Activated gamma-delta T cell treated with anti-CD3 and anti-CD28 coated beads, Interleukin-2, amount 50 U/mL, for 16 hours (primary cell): ENCODE data around the gene CRYAB.

ENCODE experiments used
- DNase-seq: peaks from one replicate; pipeline ENCODE4 v3.0.0-alpha.2; 2020; ENCODE audit warnings: low read depth

The CRYAB gene, protein sequence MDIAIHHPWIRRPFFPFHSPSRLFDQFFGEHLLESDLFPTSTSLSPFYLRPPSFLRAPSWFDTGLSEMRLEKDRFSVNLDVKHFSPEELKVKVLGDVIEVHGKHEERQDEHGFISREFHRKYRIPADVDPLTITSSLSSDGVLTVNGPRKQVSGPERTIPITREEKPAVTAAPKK

DNA sequence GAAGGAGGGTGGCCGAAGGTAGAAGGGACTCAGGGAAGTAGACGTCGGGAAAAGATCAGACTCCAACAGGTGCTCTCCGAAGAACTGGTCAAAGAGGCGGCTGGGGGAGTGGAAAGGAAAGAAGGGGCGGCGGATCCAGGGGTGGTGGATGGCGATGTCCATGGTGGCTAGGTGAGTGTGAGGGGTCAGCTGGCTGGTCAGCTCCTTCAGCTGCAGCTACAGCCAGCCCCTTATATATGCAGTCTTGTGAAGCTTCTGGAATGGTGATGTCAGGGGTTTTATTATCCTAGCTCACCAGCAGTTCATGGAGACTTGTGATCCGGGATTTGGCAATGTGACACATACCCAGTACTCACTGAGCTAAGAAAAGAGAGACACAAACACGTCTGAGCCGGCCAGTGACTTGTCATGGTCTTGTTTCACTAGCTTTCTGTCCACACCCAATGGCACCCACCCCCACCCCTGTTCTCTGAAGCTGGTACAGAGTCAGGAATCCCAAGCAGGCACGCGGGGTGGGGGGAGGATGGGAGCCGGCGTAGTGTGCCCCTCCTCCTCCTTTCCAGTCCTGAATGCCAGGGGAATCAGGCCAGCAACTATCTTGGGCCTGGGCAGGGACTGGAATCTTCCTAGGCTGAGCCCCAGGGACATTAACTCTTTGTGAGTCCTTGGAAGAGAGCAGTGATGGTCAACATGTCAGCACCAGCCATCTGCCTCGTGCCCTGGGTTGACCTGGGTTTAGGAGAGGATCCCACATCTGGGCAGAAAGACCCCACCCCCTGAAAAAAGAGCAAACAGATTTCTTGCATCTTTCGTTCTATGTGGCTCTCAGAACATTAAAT, at the start of gene CRYAB:
Gene CRYAB, minus strand, starts transcription at position 208 of the 839 bp plus-strand sequence. Its CDS starts 46 bp downstream, at position 162.
- no peak for DNase-seq

- DNase-seq = no peak
Measured at GRCh38 chr11:111960916-111961315, 49.3 kb upstream of the CRYAB start.

DNA sequence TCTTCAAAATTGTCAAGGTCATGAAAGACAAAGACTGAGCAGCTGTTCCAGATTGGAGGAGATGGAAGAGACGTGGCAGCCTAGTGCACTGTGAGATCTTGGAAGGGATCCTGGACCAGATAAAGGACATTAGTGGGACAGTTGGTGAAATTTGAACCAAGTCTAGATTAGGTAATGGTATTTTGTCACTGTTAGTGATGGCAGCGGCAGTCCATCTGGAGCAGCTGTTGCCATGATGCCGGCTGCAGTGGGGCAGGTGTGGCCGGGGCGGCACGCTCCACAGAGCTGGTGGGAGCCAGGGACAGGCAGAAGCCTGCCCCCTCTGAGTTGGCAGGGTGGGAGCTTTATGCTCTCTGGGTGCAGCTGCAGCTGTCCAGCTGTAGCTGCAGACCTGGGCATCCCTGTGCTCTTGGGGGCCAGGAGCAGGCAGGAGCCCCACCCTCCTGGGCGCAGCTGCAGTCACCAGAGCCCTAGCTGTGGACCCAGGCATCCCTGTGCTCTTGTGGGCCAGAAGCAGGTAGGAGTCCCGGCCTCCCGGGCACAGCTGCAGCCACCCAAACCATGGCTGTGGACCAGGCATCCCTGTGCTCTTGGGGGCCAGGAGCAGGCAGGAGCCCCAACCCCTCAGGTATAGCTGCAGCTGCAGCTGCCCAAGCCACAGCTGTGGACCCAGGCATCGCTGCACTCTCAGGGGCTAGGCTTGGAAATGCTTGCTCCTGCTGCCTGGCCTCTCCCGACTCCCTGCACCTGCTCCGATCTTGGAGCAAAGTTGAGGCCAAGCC, 46.3 kb upstream of the CRYAB start:
- no peak for DNase-seq

DNA sequence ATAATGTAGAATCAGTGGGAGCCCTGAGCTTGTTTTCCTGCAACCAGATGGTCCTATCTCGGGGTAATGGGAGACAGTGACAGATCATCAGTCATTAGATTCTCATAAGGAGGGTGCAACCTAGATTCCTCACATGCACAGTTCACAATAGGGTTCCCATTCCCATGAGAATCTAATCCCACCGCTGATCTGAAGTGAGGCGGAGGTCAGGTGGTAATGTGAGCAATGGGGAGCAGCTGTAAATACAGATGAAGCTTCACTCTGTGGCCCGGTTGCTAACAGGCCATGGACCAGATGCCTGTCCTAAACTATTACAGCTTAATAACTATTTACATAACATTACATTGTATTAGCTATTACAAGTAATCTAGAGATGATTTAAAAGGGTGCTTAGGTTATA, 42.6 kb upstream of the CRYAB start:
- no peak for DNase-seq

- DNase-seq = no peak
Measured at GRCh38 chr11:111951565-111951964, 40.0 kb upstream of the CRYAB start.

DNA sequence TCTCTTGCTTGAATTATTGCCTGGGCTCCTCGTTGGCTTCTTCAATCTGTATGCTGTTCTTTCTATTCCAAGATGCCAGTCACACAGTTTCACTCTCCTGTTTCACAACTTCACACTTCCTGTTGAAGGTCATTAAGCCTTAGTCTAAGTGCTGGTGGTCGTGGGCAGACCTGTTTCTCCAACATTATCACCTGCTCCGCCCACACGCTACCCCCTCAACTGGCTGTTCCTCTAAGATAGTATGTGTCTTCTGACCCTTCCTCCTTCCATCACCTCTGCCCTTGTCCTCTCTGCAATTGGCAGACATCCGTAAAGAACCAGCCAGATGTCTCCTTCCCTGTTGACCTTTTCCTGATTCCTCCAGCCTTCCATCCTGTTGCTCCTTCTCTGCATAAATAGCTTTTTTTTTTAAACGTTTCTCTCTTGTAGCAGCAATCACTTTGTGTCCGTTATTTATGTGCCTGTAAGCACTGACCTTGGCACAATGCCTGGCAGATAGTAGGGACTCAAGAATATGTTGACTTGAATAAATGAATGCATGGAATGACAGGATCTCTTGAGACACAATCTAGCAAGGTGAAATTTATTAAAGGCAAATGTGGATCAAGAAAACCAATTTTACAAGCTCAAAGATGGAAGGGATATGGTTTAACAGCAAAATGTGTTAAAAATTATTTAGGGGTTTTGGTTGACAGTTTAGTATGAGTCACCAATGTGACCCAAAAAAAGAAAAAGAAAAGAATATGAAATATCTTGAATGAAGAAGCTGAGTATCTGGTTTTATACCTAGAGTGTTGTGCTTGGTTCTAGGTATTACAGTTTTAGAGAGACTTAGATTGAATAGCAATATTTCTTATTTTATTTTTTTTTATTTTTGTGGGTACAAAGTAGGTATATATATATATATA, 38.2 kb upstream of the CRYAB start:
- no peak for DNase-seq

GRCh38 chr11:111947143-111947542, 35.6 kb upstream of the CRYAB start:
- DNase-seq = no peak

GRCh38 chr11:111946499-111946898, 34.9 kb upstream of the CRYAB start:
- no peak for DNase-seq

DNA sequence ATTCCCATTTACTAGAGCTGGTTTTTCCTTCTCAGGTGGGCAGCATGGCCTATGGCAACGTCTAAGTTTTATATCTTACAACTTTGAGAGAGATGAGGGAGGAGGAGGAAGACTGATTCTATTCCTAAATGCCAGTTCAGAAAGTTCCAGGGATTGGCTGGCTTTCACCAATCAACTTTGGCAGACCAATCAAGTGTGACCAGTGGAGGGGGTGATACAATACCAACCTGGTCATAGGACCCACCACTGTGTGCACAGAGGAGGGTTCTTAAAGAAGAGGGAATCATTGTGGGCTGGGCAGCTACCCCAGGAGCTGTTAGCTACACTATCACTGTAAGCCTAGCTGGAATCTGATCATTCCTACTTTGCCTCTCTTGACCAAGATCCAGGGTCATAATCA, 33.6 kb upstream of the CRYAB start:
- DNase-seq = no peak

GRCh38 chr11:111944651-111945051, 33.1 kb upstream of the CRYAB start:
- DNase-seq = no peak

DNA sequence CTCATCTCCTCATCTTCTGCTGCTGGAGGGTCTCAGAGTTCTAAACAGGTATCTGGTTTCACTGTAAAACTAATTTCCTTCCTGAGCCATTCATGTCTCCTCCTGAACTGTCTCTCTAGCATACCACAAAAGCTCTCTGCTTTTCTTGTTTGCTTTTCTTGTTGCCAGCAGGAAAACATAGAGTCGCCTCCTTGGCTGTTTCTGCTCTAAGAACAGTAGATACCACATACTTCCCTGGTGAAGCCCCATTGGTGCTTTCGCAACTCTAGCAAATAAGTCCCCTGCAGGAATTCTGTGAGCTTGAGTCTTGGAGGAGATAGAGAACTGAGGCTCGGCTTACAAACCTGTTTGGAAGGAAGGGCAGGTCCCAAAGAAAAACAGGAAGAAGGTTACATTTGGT, 32.6 kb upstream of the CRYAB start:
- no peak for DNase-seq

DNA sequence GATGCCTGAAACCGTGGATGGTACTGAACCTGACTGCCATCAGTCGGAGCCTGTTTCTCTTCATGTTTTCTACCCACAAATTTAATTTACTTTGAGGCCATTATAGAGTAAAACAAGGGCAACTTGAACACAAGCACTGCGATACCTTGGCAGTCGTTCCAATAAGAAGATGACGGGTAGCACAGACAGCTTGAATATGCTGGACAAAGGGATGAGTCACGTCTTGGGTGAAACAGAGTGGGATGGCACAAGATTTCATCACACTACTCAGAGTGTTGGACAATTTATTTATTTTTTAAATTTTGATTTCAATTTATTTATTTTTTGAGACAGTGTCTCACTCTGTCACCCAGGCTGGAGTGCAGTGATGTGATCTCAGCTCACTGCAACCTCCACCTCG, 31.3 kb upstream of the CRYAB start:
- no peak for DNase-seq

DNA sequence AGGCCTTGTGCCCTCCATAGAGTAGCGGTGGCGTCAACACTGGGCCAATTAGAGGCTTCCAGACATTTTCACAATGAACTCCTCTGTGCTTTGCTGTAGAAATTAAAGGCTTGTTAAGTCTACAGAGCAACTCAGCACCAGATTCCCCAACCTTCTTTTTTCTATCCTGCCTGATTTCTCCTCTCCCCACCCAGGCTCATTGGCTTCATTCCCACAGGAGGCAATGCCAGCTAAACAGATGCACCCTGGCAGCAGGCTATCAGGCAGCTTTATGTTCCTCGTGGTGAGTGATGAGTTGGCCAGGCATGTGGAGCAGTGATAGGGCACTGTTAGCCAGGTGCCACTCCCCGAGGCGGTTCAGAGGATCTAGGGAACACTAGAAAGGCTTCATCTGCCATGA, 30.4 kb upstream of the CRYAB start:
- DNase-seq = no peak

DNA sequence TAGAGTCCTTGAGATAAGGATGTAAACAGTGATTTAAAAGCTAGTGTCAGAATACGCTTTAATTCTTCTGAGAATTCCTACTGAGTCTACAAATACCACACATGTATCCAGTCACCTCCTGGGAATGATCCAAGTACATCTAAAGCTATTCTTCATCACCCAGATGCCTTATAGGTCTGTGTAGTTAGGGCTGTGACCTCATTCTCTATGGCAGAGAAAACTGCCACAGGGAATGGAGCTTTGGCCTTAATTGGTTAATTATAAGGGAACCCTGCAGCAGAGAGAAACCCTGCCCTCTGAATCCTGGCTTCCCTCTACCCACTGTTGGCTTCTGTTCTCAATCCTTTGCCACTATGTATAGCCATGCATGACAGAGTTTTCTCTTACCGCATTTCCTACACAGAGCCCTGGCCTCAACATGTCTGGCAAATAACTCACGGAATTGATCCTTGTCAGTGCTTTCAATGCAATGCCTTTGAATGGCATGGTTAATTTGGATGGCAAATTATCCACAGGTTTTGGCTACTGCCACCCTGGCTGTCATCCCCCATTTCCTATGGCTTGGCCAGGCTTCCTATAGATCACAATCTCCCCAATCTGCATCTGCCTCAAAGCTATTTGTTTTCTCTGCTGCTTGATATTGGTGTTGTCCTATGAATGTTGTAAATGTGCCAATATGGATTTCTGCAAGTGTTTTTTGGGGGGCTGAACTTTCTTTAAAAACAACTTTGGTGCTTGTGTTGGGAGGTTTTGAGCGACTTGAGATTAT, 28.4 kb upstream of the CRYAB start:
- no peak for DNase-seq

DNA sequence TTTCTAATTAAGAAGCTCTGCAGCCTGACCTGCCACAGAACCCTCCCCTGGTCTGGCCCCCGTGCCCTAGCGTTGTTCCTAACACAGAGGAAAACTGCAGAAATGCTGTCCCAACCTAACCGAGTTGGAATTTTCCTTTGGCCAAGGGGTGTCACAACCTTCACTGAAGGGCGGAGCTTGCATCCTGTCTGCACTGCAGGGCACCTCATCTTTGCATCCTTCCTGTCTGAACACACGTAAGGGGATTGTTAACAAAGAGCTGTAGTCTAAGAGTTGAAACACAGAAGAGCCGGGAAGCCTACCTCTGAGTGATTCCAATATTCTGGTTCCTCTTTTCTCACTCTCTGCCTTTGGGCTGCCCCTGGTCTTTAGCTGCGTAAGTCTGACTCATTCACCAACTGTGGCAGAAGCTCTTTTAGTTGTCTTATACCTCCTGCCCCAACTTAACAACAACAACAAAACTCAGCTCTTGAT, 27.2 kb upstream of the CRYAB start:
- no peak for DNase-seq

GRCh38 chr11:111937844-111938243, 26.3 kb upstream of the CRYAB start:
- no peak for DNase-seq

DNA sequence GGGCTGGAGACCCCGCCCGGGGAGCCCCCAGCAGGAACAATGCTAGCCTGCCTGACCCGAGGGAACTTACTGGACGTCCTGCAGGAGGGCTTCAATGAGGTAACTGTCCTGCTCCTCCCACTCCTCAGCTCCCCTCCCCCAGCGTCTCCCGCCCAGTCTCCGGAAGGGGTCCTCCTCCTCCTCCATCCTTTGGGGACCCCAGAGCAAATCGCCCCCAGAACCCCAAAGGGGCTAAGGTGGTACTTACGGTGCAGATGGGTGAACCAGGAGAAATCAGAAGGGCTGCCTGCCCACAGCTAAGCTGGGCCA, 25.8 kb upstream of the CRYAB start:
- no peak for DNase-seq

DNA sequence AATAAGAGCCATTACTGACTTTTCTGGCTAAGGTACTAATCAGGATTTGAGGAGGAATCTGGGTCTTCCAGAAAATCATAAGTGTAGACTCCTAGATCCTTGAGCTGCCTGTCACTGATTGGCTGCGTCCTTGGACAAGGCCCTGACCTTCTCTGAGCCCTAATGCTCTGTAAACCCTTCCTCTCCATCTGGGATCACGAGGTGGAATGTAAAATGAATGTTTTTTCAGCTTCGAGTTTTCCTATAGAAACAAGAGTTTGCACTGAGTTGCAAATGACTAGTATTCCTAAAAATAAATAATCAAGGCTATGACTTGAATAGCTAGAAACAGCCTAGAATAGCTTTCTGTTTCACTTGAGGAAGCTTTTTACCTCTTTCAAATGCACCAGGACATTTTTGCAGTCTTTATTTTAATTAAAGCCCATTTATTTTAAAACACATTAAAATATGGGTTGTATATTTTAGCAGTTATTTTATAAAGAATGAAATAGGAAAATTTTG, 24.5 kb upstream of the CRYAB start:
- DNase-seq = no peak

DNA sequence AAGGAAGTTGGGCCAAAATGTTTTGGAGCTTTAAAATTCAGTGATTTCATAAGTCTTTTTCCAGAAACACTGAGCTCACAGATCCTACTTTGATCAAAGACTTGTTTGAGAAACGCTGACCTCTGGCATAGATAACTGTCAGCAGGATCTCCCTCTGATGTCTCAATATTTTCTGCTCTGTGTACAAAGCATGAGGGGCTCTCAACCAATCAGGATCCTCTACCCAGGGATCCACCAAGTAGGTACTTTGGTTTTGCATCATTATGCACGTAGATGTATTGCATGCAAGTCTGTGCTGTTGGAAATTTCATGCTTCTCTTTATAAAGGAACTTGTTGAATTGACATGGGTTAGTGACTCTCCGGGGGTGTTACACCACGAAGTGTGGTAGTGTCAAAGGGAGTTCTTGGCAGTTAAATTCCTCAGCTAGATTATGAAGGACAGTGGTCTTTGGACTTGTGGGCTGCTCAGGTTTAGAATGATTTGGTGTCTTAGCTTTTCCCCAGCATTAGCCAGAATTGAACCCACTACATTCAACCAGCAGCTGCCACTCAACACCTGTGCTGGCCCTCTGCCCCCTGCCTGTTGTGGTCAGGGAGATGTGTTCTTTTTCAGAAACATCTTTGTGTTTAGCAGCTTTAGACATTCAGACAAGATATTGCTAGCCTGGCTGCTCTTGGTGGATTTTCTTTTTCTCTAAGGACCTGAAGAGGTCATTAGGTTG, 23.9 kb upstream of the CRYAB start:
- no peak for DNase-seq

GRCh38 chr11:111934306-111934705, 22.7 kb upstream of the CRYAB start:
- DNase-seq = no peak
